OCI-LY1 (cell line): ENCODE results near the gene FBRSL1.

Experiments used
- H2AFZ ChIP-seq: fragments of 200-600 bp; sonication (generic), shearing (Covaris generic); 2 replicates; pipeline ENCODE4 v1.6.0; 2014; ENCODE audit warnings: antibody characterized with exemption, mild to moderate bottlenecking, low read length
- H3F3A ChIP-seq: fragments of 200-600 bp; sonication (generic), shearing (Covaris generic); 2 replicates; pipeline ENCODE4 v1.6.0; 2014; ENCODE audit warnings: mild to moderate bottlenecking, antibody characterized with exemption, low read length, moderate library complexity; ENCODE audit not compliant: insufficient read depth
- H3K27ac ChIP-seq: fragments of 200-600 bp; sonication (generic); 2 replicates; pipeline ENCODE4 v1.5.1; 2014; ENCODE audit warnings: low read length, mixed run types, mild to moderate bottlenecking, low read depth; ENCODE audit not compliant: poor library complexity, severe bottlenecking
- H3K27me3 ChIP-seq: fragments of 200-600 bp; sonication (generic); 2 replicates; pipeline ENCODE4 v1.6.0; 2014; ENCODE audit warnings: antibody characterized with exemption, mild to moderate bottlenecking, low read length, moderate library complexity; ENCODE audit not compliant: insufficient read depth
- H3K36me3 ChIP-seq: fragments of 200-600 bp; sonication (generic); 2 replicates; pipeline ENCODE4 v1.6.1; 2014; ENCODE audit warnings: mild to moderate bottlenecking, antibody characterized with exemption, low read length, moderate library complexity, mixed read lengths; ENCODE audit not compliant: insufficient read depth
- H3K4me1 ChIP-seq: fragments of 200-600 bp; sonication (generic); 2 replicates; pipeline ENCODE4 v1.5.1; 2014; ENCODE audit warnings: mild to moderate bottlenecking, low read length, moderate library complexity; ENCODE audit not compliant: insufficient read depth, severe bottlenecking
- H3K4me2 ChIP-seq: fragments of 200-600 bp; sonication (generic), shearing (Covaris generic); 2 replicates; pipeline ENCODE4 v1.6.1; 2014; ENCODE audit warnings: low read length
- H3K4me3 ChIP-seq: fragments of 200-600 bp; sonication (generic); 2 replicates; pipeline ENCODE4 v1.5.1; 2014; ENCODE audit warnings: low read length, low read depth, mild to moderate bottlenecking, mixed read lengths; ENCODE audit not compliant: poor library complexity, severe bottlenecking
- H3K79me2 ChIP-seq: fragments of 200-600 bp; shearing (Covaris generic); 2 replicates; pipeline ENCODE4 v1.6.1; 2016; ENCODE audit warnings: mixed run types, low read length, mixed read lengths; ENCODE audit not compliant: insufficient read depth
- H3K9ac ChIP-seq: fragments of 200-600 bp; sonication (generic), shearing (Covaris generic); 2 replicates; pipeline ENCODE4 v1.6.1; 2014; ENCODE audit warnings: mild to moderate bottlenecking, low read length, mixed read lengths
- H3K9me2 ChIP-seq: fragments of 200-600 bp; sonication (generic), shearing (Covaris generic); 2 replicates; pipeline ENCODE4 v1.6.1; 2014; ENCODE audit warnings: low read depth, mild to moderate bottlenecking, low read length, mixed read lengths
- H3K9me3 ChIP-seq: fragments of 200-600 bp; shearing (Covaris generic); 2 replicates; pipeline ENCODE4 v1.6.1; 2014; ENCODE audit warnings: low read length, mixed read lengths
- H4K20me1 ChIP-seq: fragments of 200-600 bp; sonication (generic), shearing (Covaris generic); 2 replicates; pipeline ENCODE4 v1.6.0; 2016; ENCODE audit warnings: mild to moderate bottlenecking, low read length; ENCODE audit not compliant: insufficient read depth
- CTCF ChIP-seq: fragments of 200-600 bp; sonication (generic), shearing (Covaris generic); IDR thresholded peaks from 2 replicates; pipeline ENCODE4 v1.5.1; 2017; ENCODE audit warnings: mild to moderate bottlenecking, antibody characterized with exemption, low read length, moderate library complexity, mixed read lengths
- EZH2 ChIP-seq: fragments of 200-600 bp; sonication (generic), shearing (Covaris generic); IDR thresholded peaks from 2 replicates; pipeline ENCODE4 v1.8.0; 2017; ENCODE audit warnings: borderline replicate concordance, mixed run types, mild to moderate bottlenecking, antibody characterized with exemption, low read length, moderate library complexity, mixed read lengths

The FBRSL1 gene

GRCh38 chr12:132543298-132544079 is 53.5 kb downstream of the FBRSL1 start:
- Histone ChIP-seq H3K9me2 (no peaks in the 10 kb centered on the region), H2AFZ (no peak overlapping the region), H3K4me3 (no peak overlapping the region), H3K4me1 (no peaks in the 10 kb centered on the region), H3K27me3 (0 out of 2 replicates have a peak, but pooled peaks cover 7% of the 10 kb centered on the region), H3K9ac (no peak overlapping the region), H3K79me2 (no peaks in the 10 kb centered on the region), H3K9me3 (no peaks in the 10 kb centered on the region), H4K20me1 (no peaks in the 10 kb centered on the region), H3F3A (no peaks in the 10 kb centered on the region), H3K4me2 (no peak overlapping the region), H3K36me3 (no peaks in the 10 kb centered on the region), H3K27ac (no peak overlapping the region)
- TF ChIP-seq EZH2 (no peak), CTCF (no peak)

- Histone ChIP-seq H3K9me3 (no peaks in the 10 kb centered on the region), H3K9ac (no peak overlapping the region), H3F3A (no peaks in the 10 kb centered on the region), H3K4me3 (no peak overlapping the region), H2AFZ (no peak overlapping the region), H3K9me2 (no peaks in the 10 kb centered on the region), H4K20me1 (no peaks in the 10 kb centered on the region), H3K27ac (no peak overlapping the region), H3K4me1 (no peaks in the 10 kb centered on the region), H3K79me2 (no peaks in the 10 kb centered on the region), H3K36me3 (no peaks in the 10 kb centered on the region), H3K27me3 (0 out of 2 replicates have a peak, but pooled peaks cover 7% of the 10 kb centered on the region), H3K4me2 (no peak overlapping the region)
- TF ChIP-seq CTCF (no peak), EZH2 (no peak)
Measured at GRCh38 chr12:132544080-132544397, 54.1 kb downstream of the FBRSL1 start.

- Histone ChIP-seq H3F3A (no peaks in the 10 kb centered on the region), H3K27me3 (peaks cover 7% of the 10 kb centered on the region; the same call in 1 of the 2 replicates), H3K9me3 (no peaks in the 10 kb centered on the region), H3K9ac (no peak overlapping the region), H3K4me2 (no peak overlapping the region), H3K36me3 (no peaks in the 10 kb centered on the region), H3K4me3 (no peak overlapping the region), H2AFZ (no peak overlapping the region), H4K20me1 (no peaks in the 10 kb centered on the region), H3K79me2 (no peaks in the 10 kb centered on the region), H3K27ac (no peak overlapping the region), H3K4me1 (no peaks in the 10 kb centered on the region), H3K9me2 (no peaks in the 10 kb centered on the region)
- no peak for TF ChIP-seq EZH2
- no peak for TF ChIP-seq CTCF
Measured at GRCh38 chr12:132544498-132544897, 54.5 kb downstream of the FBRSL1 start.
